GM21825 (cell line): ENCODE results near the gene ITGB3.

Experiments used
- ATAC-seq: cut with Tn5 transposase; IDR thresholded peaks from one replicate; pipeline ENCODE4 v1.9.1; 2021; ENCODE audit warnings: mild to moderate bottlenecking, moderate library complexity; ENCODE audit not compliant: unreplicated experiment

Gene ITGB3

DNA sequence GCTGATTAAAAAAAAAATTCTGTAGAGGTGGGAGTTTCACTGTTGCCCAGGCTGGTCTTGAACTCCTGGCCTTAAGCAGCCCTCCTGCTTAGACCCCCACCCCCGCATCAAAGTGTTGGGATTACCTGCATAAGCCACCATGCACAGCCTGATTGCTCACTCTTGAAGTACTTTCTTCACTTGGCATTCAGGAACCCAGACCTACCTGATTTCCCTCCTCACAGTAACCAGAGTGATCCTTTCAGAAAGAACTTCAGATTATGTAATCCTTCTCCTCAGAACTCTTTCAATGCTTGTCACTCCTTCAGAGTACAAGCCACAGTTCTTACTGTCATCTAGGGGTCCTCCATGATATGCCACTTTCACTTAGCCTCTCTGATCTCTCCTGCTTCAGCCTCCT lies 71.5 kb downstream of the ITGB3 start:
- no peak for ATAC-seq

DNA sequence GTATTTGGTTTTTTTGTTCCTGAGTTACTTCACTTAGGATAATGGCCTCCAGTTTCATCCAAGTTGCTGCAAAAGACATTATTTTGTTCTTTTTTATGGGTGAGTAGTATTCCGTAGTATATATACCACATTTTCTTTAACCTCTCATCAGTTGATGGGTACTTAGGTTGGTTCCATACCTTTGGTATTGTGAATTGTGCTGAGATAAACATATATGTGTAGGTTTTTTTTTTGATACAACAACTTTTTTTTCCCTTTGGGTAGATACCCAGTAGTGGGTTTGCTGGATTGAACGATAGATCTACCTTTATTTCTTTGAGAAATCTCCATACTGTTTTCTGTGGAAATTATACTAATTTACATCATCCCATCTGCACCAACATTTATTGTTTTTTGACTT lies 76.9 kb downstream of the ITGB3 start:
- no peak for ATAC-seq

DNA sequence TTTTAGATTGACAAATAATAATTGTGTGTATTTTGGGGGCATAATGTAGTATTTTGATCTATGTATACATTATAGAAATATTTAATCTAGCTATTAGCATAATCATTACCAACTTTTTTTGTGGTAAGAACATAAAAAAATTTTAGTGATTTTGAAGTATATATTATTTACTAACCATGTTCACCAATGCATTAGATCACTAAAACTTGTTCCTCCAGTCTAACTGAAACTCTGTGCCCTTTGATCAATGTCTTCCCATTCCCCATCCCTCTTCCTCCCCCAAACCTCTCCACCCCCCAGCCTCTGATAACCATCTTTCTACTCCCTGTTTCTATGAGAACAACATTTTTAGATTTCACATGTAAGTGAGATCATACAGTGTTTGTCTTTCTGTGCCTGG lies 78.7 kb downstream of the ITGB3 start:
- no peak for ATAC-seq

DNA sequence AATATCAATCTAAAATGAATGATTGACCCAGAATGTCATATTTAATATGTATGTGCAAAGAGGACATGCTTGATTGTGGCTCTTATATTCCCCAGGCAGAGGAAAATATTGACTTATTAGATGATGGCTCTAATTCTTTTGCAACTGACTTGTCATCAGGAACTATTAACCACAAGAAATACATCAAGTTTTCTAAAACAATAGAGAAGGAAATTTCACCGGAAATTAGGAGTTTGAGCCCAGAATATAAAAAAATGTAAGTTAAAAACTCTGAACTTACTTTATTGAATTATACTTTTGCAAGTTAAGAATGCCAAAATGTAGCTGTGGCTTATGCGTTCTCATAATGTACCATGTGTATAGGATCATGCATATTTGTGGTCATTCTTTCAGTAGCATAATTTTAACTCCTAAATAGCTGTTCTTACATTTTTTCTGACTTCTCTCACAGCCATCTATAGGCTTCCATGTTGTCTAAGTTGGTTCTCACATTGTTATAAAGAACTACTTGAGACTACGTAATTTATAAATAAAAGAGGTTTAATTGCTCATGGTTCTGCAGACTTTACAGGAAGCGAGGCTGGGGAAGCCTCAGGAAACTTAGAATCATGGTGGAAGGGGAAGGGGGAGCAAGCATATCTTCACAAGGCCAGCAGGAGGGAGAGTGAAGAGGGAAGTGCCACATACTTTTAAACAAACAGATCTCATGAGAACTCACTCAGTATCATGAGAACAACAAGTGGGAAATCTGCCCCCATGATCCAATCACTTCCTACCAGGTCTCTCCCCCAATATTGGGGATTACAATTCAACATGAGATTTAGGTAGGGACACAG lies 81.7 kb downstream of the ITGB3 start:
- ATAC-seq, result no peak

DNA sequence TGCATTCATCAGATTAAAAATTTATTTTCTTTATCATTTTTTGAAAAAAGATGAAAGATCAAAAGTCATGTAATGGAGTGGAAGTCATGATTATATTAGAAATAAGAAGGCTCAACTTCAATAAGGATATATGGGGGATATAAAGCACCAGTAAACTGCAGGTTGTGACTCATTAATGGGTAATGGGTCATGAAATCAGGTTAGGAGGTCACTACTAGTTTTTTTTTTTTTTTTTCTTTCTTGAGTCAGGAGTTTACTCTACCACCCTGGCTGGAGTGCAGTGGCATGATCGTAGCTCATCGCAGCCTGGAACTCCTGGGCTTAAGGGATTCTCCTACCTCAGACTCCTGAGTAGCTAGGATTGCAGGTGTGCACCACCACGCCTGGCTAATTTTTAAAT lies 84.4 kb downstream of the ITGB3 start:
- no peak for ATAC-seq

DNA sequence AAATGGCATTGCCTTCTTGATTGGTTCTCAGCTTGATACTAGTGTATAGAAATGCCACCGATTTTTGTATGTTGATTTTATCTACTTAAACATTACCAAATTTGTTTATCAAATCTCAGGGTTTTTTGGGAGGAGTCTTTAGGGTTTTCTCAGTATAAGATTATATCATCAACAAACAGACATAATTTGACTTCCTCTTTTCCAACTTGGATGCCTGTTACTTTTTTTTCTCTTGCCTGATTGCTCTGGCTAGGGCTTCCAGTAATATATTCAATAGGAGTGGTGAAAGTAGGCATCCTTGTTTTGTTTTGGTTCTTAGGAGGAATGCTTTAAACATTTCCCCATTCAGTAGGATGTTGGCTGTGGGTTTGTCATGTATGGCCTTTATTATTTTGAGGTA lies 99.2 kb downstream of the ITGB3 start:
- no peak for ATAC-seq

DNA sequence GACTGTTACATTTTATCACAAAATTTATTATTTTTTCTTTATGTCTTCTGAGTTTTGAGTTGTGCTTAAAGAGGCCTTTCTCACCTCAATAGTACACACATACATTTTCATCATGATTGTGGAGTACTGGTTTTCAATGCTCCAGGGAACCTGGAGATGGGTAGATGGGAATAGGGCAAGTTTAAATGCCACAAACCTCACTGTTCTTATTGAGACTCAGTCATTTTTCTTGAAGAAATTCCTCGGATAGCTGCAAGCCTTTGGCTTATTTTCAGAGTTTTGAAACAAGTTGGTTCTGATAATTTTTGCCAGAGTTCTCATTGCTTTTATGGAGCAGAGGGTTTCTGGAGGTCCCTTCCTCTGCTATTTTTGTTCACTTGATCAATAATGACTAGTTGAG lies 105.0 kb downstream of the ITGB3 start:
- no peak for ATAC-seq
